ENCODE data around the gene ALK.

The ALK gene

DNA sequence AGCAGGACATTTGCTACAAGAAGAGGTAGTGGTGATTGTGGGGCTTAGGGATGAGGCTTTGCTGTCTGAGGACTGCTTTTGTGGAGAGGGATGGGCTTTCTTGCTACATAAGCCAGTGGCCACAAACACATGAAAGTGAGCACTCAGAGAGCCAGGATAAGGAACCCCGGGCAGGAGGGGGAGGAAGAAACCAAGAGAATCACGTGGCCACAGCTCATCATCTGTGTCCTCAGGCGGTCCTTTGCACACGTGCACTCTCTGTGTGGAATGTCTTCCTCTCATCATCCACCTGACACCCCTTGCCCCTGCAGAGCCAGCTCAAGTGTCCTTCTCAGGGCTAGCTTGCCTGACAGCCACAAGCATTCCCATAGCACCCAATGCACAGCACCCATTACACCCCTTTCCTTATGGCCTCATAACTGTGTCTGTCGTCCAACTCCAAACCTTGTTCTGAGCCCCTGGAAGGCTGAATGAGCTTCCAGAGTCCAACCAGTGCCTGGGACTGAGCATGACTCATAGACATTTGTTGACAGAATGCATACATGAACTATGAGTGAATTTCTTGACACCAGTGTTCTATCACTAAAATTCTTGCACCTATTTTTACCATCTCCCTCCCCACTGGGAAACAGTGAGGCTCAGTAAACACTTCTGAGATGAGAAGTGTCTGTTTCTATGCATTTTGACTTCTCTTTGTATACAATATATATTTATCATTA lies 398.3 kb downstream of the ALK start:
- no peak for DNase-seq

DNA sequence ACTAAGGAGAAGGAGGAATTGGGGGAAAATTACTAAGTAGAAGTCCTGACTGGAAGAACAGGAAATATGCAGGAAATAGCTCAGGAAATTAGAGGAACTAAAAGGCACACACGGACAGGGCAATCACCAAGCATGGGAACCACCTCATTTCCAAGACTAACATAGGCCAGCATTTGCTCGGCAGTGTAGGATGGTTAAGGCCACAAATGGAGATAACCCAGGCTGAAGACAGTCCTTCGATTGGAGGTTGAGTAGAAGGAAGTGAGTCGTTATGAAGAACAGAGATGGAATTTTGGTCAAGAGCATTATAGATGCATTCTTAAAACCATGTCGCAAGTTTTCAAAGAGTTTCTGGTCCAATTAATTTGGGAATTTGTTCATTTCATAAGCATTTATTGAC lies 401.4 kb downstream of the ALK start:
- no peak for DNase-seq

DNA sequence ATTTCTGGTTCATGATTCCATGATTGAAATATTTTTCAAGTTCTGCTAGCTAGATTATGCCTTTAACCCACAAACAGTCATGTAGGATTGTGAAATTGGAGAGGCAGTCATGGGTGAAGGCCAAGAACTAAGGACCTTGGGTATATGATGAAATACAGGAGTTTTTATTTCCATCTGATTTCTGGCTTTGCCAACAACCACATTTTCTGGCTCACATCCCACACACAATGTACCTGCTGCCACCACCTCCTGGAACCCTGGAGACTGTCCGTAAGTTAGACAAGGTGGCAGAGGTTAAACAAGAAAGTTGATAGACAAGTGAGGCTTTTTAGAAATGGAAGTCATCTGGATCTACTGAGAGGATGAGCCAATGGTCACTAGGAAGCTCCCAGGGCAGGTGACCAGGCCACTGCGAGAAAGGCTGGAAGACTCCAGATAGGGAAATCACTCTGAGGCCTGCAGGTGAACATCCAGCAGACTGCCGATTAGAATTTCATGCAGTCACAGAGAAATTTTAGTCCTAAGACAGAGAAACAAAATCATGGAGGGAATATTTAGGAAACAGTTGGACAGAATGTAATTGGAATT lies 402.0 kb downstream of the ALK start:
- DNase-seq: no peak

DNA sequence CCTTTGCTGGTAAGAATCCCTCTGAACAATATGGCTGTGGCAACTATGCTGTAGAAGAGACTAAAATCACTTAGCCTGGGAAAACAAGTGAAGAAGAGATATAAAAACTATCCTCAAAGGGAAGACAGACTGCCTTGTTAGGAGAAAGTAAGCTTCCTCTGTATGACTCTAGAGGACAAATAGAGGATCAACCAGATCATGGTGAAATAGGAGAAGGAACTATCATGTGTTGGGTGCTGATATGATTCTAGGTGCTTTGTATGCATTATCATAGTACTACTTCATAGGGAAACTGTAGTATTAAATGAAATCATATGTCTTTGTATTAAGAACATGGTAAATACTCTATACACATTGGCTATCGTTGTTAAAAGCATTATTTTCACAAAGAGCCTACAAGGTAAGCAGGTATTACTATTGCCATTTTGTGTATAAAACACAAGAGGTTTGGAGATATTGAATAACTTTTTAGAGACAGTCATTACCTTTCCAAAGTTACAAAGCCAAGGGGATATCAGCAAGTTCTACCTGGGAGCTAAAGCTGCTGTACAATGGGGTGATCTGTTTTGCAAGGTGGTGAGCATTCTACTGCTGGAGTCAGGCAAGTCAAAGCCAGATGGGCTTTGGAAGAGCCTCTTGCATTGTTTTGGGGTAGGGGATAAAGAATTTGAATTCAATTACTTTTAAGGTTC lies 402.6 kb downstream of the ALK start:
- no peak for DNase-seq

DNA sequence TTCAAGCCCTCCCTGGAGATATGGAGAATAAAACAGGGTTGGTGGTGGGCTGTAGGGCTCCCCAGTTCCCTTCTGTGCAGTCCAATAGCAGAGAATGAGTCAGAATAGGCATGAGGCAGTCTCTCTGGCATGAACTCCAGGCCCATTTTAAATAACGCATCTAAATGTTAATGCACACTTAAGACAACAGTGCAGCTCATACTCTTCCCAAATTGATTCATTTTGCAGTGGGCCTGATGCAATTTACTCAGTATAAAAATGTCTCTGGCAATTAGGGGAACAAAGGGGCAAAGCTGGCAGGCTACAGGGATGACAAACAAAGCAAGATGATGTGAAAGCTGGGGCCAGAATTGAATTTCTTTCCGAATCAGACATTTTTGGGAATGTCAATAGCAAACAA lies 403.4 kb downstream of the ALK start:
- DNase-seq: no peak

DNA sequence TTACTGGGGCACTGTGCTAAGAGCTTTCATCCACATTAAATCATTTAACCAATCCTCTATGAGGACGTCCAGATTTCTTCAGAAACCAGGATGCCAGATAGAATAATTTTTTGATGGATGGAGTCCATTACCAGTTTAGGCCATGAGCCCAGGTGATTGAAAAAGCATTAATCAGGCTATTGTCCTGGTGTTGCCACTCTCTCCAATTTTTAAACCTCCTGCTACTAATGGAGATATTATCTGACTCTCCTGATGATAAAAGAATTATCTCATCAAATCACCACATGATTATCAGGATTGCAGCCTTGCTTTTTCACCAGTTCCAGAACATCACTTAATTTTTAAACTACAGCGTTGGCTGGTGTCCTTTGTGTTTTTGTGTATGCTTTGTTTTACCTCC lies 404.0 kb downstream of the ALK start:
- no peak for DNase-seq

DNA sequence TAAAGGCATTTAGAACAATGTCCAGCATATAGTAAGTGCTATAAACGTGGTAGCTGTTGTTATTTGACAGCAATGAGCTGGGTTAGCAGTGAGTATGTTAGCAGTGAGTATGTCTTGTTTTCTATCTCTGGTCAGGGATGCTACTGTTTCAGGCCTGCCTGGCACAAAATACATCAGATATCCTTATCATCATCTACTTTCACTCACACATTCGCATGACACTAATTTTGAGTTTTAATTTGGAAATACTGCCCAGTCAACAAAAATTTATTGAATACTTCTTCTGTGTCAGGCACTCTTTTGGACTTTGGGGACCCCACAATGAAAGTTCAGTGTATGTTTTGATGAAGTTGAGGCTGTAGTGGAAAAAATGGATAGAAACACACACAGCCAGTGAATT lies 404.6 kb downstream of the ALK start:
- no peak for DNase-seq

DNA sequence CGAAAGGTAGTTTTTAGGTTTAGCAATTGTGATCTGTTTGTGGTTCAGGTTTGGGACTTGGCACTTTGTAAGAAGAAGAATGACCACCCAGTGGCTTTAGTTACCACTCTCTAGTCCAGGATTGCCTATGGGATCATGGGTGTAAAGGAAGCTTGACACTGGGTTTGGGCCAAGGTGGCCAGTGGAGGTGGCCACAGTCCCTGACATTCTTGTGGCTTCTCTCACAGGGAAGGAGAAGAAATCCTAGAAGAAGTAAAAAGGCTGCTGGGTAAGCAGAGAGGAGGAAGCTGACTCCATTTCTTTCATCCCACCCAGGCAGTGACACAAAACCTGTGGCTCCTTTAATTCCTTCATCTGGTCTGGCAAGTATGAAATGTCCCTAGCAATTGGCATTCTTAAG lies 411.5 kb downstream of the ALK start:
- no peak for DNase-seq

DNA sequence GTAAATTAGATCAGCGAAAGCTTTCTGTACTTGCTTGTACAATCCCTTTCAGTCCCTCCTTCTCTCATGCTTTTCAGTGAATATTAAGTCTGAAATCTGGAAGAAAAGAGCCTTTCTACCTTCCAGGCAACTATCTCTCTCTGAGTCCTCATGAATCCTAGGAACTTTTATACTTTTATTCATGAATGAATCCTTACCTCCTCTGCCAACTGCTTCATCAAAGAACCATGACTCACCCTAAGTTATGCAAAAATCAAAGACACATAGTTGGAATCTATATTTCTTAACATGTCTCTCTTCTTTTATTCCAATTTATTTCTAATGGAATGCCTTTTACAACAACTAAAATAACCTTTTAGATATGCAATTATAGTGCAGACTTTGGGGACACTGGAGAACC lies 412.0 kb downstream of the ALK start:
- no peak for DNase-seq

DNA sequence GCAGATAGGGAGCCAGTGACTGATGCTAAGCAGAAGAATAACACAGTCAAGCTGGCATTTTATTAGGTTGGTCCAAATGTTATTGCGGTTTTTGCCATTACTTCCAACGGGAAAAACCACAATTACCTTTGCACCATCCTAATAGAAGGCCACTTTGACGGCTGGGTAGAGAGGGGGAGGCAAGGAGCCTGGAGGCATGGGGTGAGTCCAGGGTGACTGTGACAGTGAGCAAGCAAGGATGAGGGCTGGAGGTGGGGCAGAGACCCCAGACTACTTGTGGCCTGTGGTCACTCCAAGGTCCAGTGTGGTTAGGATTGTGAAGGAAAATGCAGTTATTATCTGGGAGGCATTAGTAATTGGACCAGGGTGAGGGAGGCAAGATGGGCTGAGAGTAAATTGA lies 416.6 kb downstream of the ALK start:
- no peak for DNase-seq

DNA sequence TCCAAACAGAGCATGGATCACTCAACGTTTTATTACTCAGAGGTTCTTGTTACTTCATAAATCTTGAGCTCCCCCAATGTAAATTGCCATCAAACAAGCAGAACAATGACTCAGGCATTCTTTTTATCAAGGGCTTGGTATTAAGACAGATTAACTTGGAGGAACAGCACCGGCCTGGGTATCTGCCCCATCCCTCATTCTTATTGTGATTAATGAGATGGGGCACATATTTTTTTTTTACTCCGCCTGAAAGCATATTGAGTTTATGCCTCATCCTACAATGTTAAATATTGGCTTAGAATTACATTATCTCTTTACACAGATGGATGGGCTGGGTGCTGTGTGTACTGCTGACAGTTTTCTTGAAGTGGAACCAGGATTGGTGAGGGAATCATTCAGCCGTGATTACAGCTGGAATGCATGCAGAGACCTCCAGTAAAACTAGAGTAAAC lies 418.9 kb downstream of the ALK start:
- no peak for DNase-seq

DNA sequence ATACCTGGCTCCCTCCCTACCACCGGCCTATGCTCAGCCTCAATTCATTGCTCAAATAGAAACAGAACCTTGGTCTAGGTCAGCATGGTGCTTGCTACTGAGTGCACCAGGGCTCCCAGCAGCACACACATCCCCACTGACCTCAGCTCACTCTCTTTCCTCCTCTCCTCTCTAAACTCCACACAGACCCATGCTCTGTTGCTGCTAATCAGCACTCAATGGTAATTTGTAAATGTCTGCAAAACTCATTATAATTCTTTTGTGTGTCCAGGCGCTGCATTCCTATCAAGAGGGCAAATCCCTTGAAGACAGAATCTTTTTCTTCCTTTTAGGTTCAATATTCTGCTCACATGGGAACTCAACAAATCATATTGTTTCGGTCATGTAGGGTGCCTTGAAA lies 424.0 kb downstream of the ALK start:
- DNase-seq: no peak

DNA sequence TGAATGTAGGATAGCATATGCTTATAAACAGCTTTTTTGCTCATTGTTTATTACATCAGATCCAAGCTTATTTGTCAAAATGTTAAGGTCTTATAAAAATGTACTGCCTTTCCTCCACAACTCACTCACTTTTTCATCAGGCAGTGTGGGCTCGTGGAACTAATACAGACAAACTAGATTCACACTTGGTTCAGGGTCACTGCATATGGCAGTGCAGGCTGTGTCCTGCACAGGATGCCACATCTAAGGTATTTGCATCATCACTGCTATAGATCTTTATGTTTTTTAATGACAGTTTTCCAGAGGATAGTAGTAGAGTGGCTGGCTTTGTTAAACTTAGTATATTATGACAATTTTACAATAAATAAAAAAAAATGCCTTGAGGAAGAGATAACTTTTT lies 425.2 kb downstream of the ALK start:
- DNase-seq: no peak

DNA sequence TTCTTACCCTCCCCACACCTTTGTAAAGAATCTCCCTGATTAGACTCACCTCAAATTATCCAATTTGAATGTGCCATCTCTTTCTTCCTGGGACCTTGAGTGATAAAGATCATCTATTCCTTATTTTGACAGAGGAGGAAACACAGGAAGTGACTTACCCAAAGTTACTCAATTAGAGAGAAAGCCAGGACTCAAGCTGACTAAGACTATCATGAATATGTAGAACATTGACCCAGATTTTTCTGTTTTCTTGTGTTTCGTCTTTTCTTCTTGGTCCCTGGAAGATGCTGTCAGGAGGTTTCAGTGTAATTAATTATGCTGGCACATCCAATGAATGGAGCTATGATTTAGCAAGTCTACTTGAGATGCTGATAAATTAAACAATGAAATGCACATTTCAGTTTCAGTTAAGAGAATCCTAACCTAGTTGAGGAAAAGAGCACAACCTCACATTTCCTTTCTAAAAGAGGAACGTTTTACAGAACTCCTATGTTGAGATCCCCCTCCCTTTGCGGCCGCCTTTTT lies 425.8 kb downstream of the ALK start:
- DNase-seq: no peak

DNA sequence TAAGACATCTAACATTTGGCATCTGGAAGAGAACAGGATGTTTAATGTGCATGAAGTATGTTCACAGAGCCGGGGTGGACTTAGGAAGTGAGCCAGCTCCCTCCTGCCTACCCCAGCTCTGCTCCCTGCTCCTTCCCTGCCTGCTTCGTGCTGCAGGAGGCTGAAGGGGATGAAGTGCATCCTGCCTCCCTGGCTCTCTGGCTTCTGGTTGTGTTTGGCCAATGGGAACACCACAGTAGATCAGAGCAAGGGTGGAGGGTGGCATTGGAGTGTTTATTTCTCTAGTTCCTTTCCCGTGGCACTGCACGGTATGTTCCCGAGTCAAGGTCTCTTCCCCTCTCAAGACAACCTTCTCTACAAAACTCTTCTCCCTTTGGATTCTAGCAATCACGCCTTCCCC lies 426.3 kb downstream of the ALK start:
- no peak for DNase-seq

DNA sequence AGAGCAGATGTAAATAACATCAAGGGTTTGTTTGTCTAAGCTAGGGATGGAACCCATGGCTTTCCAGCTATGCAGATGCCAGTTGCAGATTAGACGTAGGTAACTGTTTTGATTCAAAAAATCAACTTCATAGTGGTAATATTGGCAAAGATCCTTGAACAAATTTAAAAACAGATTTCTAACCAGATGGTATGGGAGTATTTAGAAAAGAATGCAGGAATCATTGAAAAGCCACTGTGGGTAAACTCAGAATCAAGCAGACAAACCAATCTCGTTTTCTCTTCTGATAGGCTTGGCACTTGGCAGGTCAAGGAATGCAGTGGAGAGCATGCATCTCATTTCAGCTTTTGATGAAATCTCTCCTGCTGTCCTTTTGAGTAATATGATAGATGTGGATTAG lies 428.7 kb downstream of the ALK start:
- DNase-seq: no peak

DNA sequence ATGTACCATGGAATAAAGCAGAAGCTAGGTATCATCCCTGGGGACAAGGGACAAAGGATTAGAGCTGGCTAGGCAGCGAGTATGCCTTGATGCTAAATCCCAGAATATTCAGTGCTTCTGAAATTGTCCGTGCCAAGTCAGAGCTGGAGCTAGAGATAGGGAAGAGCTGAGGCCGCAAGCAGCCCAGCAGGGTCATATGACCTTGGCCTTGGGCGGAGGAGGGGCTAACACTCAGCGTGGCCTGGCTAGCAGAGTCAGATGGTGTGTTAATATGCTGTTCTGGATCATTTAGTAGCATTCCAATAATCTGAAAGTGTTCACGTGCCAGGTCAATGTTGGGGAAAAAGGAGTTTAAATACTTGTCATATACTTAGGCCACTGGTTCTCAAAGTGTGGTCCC lies 431.3 kb downstream of the ALK start:
- no peak for DNase-seq

DNA sequence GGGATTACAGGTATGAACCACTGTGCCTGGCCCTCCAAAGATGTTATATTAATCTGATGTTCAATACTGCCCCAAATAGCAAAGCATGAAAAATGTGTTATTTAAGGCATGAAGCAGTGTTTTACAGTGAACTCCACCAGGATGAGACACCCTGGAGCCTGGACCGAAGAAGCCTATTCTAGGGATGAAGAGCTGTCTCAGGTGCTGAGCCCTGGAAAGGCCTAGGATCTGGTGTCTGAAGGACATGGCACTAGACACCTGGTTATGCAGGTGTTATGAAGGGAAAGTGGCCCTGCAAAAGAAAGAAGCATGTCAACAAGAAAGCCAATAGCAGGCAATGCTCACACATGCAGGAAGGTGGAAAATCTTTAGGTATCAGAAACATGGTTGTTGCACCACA lies 431.8 kb downstream of the ALK start:
- no peak for DNase-seq

DNA sequence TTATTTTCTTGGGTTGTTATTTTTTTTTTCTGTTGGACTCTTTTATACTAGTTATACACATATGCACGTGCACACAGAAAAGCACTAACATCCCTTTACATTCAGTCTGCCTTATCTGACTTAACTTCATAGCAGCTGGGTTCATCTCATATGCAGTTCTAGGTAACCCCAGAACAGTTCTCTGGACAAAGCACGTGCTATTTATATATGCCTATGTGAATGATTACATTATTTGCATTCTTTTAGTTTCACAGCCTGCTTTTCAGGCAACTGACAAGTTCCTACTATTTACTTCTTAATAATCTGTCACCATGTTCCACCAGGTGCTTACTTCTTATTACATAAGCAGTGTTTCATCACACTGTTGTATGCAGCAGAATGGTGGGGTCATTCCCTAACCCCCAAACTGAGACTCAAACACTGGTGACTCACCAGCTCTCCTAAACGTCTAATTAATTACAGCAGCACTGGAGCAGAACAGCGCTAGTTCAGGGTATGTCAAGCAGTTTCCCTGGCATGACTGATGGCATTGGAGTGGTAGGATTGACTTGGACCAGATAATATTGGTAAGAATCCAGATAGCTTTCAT lies 433.3 kb downstream of the ALK start:
- no peak for DNase-seq

DNA sequence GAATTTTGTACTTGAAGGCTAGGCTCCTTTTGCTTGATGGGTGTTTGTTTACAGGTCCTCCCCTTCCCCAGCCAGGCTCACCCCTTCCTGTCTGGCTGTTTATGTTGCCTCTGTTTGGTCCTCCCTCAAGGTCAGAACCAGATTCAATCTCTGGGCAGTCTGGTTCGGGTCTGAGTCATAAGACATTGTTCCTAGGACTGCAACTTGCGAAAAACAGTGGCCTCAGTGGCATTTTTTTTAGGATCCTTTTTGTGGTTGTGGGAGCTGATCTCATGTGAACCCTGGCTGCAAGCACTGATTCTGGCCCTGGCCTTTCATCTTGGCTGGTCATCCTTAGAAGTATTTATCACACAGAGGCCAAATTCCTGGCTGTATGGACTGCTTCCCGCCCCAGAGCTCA lies 435.8 kb downstream of the ALK start:
- no peak for DNase-seq

DNA sequence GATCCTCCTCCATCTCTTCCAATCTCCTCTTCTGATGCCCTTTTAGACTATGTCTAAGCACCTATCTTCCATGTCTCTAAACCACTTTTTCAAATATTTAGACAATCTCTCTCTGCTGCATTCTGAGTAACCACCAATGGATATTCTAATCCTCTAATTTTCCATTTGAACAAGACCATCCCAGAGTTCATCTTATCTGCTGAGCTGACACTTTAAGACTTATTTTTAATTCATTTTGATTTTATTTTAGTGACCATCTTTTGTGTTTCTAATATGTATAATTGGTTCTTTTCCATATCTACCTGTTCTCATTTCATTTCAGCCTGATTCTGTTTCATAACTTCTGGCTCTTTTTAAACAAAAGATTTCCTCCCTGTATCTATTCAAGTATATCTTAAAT lies 436.3 kb downstream of the ALK start:
- no peak for DNase-seq

DNA sequence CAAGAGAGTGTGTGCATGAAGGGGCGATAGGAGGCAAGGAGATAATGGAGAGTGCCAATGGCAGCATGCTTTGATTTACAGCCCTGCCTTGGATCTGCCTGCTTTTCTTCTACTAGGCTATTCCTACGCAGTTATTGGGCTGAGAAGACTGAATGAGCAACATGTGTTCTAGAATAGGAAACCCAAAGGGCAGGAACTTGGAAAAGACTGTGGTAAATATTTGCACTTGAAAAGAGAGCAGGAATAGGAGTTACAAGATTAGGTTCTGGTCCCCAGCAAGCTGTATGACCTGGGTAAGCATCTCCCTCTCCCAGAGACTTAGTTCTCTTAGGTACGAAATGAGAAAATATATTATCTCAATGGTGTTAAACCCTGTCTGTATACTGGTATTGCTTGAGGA lies 438.5 kb downstream of the ALK start:
- DNase-seq: no peak

DNA sequence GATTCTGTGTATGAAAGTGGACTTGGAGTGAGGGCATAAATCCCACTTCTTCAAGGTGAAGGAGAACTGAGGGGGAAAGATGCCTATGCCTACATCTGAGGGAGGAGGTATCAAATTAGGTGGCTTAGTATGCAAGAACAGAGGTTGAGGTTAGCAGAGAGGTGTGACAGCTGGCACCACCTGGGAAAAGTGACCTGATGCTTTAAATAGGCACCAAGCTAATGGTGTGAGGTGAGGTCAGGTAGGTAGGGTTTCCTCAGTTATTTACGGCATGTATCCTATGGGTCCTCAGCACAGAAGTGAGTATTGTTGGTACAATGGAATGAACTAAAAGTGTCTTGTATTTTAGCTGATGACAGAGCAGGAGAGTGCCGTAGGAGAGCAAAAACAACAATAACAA lies 439.0 kb downstream of the ALK start:
- no peak for DNase-seq

DNA sequence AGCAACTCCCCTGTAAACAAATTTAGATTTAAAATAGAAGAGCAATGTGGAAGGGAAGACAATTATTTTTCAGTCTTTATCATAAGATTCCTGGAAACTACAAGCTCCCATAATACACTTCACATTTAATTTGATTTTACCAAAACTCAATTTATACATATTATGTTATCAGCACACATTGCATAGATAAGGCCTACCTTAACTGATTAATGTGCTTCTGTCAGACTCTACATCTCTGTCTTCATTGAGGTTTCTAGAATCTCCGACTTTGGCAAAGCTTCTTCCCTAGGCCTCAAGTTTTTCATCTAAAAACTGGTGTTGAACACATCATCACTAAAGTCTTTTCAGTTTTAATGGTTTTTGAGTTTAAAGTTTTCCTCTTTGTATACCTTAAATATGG lies 440.1 kb downstream of the ALK start:
- no peak for DNase-seq

Data from GF-D8 (cell line).